Activated CD4-positive, alpha-beta T cell treated with anti-CD3 and anti-CD28 coated beads, Interleukin-2, Interleukin-4, amounts not matched to agents 100 ng/mL and 50 ng/mL, durations not matched to agents 16 hours and 8 hours (primary cell): ENCODE results near the gene STX10.
"Not testable (repeated sequence)": the region's sequence is repeated elsewhere in the genome, so short reads cannot be mapped to it uniquely, and the experiment has no call there.

Source experiments
- DNase-seq: peaks from one replicate; pipeline ENCODE4 v3.0.0-alpha.2; 2020; ENCODE audit warnings: low spot score

STX10 gene

GRCh38 chr19:13164343-13165161 lies 14.4 kb upstream of the STX10 start:
- peak; percentile 37 for DNase-seq

GRCh38 chr19:13163609-13164342 lies 13.6 kb upstream of the STX10 start:
- peak; percentile 41 for DNase-seq

- DNase-seq: peak; percentile 97
Measured at GRCh38 chr19:13162724-13163608, 12.8 kb upstream of the STX10 start.

- no peak for DNase-seq
Measured at GRCh38 chr19:13160557-13160956, 10.4 kb upstream of the STX10 start.

- DNase-seq: no peak
Measured at GRCh38 chr19:13159713-13160112, 9.5 kb upstream of the STX10 start.

- peak; percentile 70 for DNase-seq
Measured at GRCh38 chr19:13155472-13156359, 5.5 kb upstream of the STX10 start.

- peak; percentile 75 for DNase-seq
Measured at GRCh38 chr19:13154911-13155471, 4.8 kb upstream of the STX10 start.

- DNase-seq: peak; percentile 68
Measured at GRCh38 chr19:13154241-13154778, 4.1 kb upstream of the STX10 start.

- no peak for DNase-seq
Measured at GRCh38 chr19:13153569-13154240, 3.5 kb upstream of the STX10 start.

GRCh38 chr19:13152974-13153568 lies 2.9 kb upstream of the STX10 start:
- peak; percentile 98 for DNase-seq

- DNase-seq: no peak
Measured at GRCh38 chr19:13152356-13152973, 2.3 kb upstream of the STX10 start.

- peak; percentile 97 for DNase-seq
Measured at GRCh38 chr19:13151605-13152355, 1.6 kb upstream of the STX10 start.

GRCh38 chr19:13150931-13151604 lies 893 bp upstream of the STX10 start:
- no peak for DNase-seq

- peak; percentile 26 for DNase-seq
Measured at GRCh38 chr19:13149628-13150186, 468 bp downstream of the STX10 start.

GRCh38 chr19:13149173-13149627 lies 975 bp downstream of the STX10 start:
- DNase-seq: not testable (repeated sequence)

- no peak for DNase-seq
Measured at GRCh38 chr19:13146763-13147563, 3.2 kb downstream of the STX10 start.
